K562 (cell line): ENCODE data around the gene IGF2BP1. TPM values are rescaled to one million over a fixed set of nuclear protein-coding genes. Genes with fewer than 3 reads are reported as not detected.

Experiments
- ATF3 ChIP-seq, 2 experiments: fragments of 450-650 bp in 1 of 2; sonication (generic) in 1 of 2; formaldehyde crosslinking in 1 of 2; IDR thresholded peaks in 1 of 2; conservative IDR thresholded peaks in 1 of 2; 2 replicates each; pipeline versions ENCODE4 v1.6.1 to v1.8.1; 2016 to 2023; ENCODE audit warnings: mild to moderate bottlenecking in 2 of 2, moderate library complexity in 2 of 2, inconsistent platforms in 1 of 2, missing genetic modification reagents in 1 of 2
- CEBPB ChIP-seq: fragments of 450-650 bp; IDR thresholded peaks from 2 replicates; pipeline ENCODE4 v1.6.1; 2016; ENCODE audit warnings: missing genetic modification characterization, missing compliant biosample characterization
- E2F5 ChIP-seq: sonication (generic); formaldehyde crosslinking; IDR thresholded peaks from 2 replicates; pipeline ENCODE4 v1.8.0; 2022; ENCODE audit warnings: mild to moderate bottlenecking, missing genetic modification reagents
- EGR1 ChIP-seq: fragments of 450-650 bp; conservative IDR thresholded peaks from 2 replicates; pipeline ENCODE4 v1.6.1; 2017; ENCODE audit warnings: mild to moderate bottlenecking
- FOSL1 ChIP-seq: fragments of 200-800 bp; sonication (Bioruptor generic); conservative IDR thresholded peaks from 2 replicates; pipeline ENCODE4 v1.6.1; 2016; ENCODE audit warnings: missing genetic modification characterization, missing compliant biosample characterization
- FUS ChIP-seq: fragments of 200-400 bp; formaldehyde crosslinking; optimal IDR thresholded peaks from 2 replicates; pipeline ENCODE3; 2017; ENCODE audit warnings: low read depth, low read length
- HMG20A ChIP-seq: fragments of 450-650 bp; formaldehyde crosslinking; conservative IDR thresholded peaks from 2 replicates; pipeline ENCODE4 v1.4.0; 2020; ENCODE audit warnings: mild to moderate bottlenecking, mixed read lengths
- HNRNPK ChIP-seq: fragments of 200-400 bp; formaldehyde crosslinking; IDR thresholded peaks from one replicate; pipeline ENCODE4 v1.6.1; 2018; ENCODE audit warnings: mild to moderate bottlenecking, low read depth, low read length; ENCODE audit not compliant: poor library complexity, severe bottlenecking
- IFI16 ChIP-seq: fragments of 250-450 bp; sonication (Bioruptor Pico); IDR thresholded peaks from 2 replicates; pipeline ENCODE4 v2.1.2; 2022; ENCODE audit warnings: mild to moderate bottlenecking, inconsistent platforms
- LARP7 ChIP-seq: fragments of 450-650 bp; IDR thresholded peaks from 2 replicates; pipeline ENCODE4 v1.6.1; 2016
- MCM3 ChIP-seq: fragments of 450-650 bp; IDR thresholded peaks from 2 replicates; pipeline ENCODE4 v1.6.1; 2016
- MED1 ChIP-seq: sonication (generic); formaldehyde crosslinking; IDR thresholded peaks from 2 replicates; pipeline ENCODE4 v1.8.1; 2023; ENCODE audit warnings: missing genetic modification reagents, borderline replicate concordance
- MTA3 ChIP-seq: fragments of 450-650 bp; formaldehyde crosslinking; IDR thresholded peaks from 2 replicates; pipeline ENCODE4 v1.6.1; 2017; ENCODE audit warnings: mild to moderate bottlenecking, borderline replicate concordance
- MYBL2 ChIP-seq, 2 experiments: fragments of 450-650 bp in 1 of 2; sonication (generic) in 1 of 2; formaldehyde crosslinking in 1 of 2; IDR thresholded peaks; 2 replicates each; pipeline versions ENCODE4 v1.6.1 to v1.8.1; 2017 to 2022; ENCODE audit warnings: borderline replicate concordance in 1 of 2, inconsistent platforms in 1 of 2, low read depth in 1 of 2, mild to moderate bottlenecking in 1 of 2, missing genetic modification reagents in 1 of 2, moderate library complexity in 1 of 2
- PPARD ChIP-seq: fragments of 250-450 bp; sonication (Bioruptor Pico); IDR thresholded peaks from 2 replicates; pipeline ENCODE4 v1.8.0; 2022; ENCODE audit warnings: inconsistent platforms, mild to moderate bottlenecking, moderate library complexity
- PYGO2 ChIP-seq: fragments of 450-650 bp; IDR thresholded peaks from 2 replicates; pipeline ENCODE4 v1.6.1; 2016; ENCODE audit warnings: mild to moderate bottlenecking, missing genetic modification characterization, moderate library complexity, missing compliant biosample characterization
- RBM39 ChIP-seq: fragments of 200-400 bp; formaldehyde crosslinking; optimal IDR thresholded peaks from 2 replicates; pipeline ENCODE3; 2018; ENCODE audit warnings: low read depth, low read length
- RHOXF2B ChIP-seq: fragments of 250-450 bp; sonication (Bioruptor Pico); conservative IDR thresholded peaks from 2 replicates; pipeline ENCODE4 v1.5.1; 2021
- SAFB ChIP-seq: fragments of 200-400 bp; formaldehyde crosslinking; IDR thresholded peaks from 2 replicates; pipeline ENCODE4 v1.6.1; 2017; ENCODE audit warnings: low read depth, low read length, borderline replicate concordance
- SMAD4 ChIP-seq: fragments of 250-450 bp; sonication (Bioruptor Pico); conservative IDR thresholded peaks from 2 replicates; pipeline ENCODE4 v1.8.0; 2021; ENCODE audit warnings: inconsistent platforms, mild to moderate bottlenecking, moderate library complexity
- SREBF2 ChIP-seq: sonication (generic); formaldehyde crosslinking; IDR thresholded peaks from 2 replicates; pipeline ENCODE4 v1.4.0; 2020; ENCODE audit warnings: mild to moderate bottlenecking, missing genetic modification reagents
- TFAP4 ChIP-seq: sonication (generic); formaldehyde crosslinking; IDR thresholded peaks from 2 replicates; pipeline ENCODE4 v1.8.0; 2022; ENCODE audit warnings: missing genetic modification reagents, mild to moderate bottlenecking, moderate library complexity, borderline replicate concordance
- ZNF121 ChIP-seq: sonication (generic); formaldehyde crosslinking; conservative IDR thresholded peaks from 2 replicates; pipeline ENCODE4 v1.8.0; 2022; ENCODE audit warnings: missing genetic modification reagents
- ZNF277 ChIP-seq: fragments of 250-450 bp; sonication (Bioruptor Pico); IDR thresholded peaks from 2 replicates; pipeline ENCODE4 v1.8.0; 2022; ENCODE audit warnings: inconsistent platforms, mild to moderate bottlenecking, moderate library complexity, borderline replicate concordance
- ZNF354B ChIP-seq: fragments of 250-450 bp; sonication (Bioruptor Pico); IDR thresholded peaks from 2 replicates; pipeline ENCODE4 v1.4.0; 2020
- ZNF444 ChIP-seq: fragments of 250-450 bp; sonication (Bioruptor Pico); IDR thresholded peaks from 2 replicates; pipeline ENCODE4 v1.4.0; 2020; ENCODE audit warnings: mild to moderate bottlenecking, moderate library complexity
- polyA plus RNA-seq, 8 experiments: library from polyadenylated mRNA; depleted of rRNA in 4 of 8; stranded (reverse) in 5 of 8; unstranded in 3 of 8; fragments of >200 nt; fragmentation: Nextera tagmentation in 2 of 8; fragmentation: Illumina TruSeq in 1 of 8; extraction: Ambion mirVana in 2 of 8; extraction: Trizol in 1 of 8; gene quantifications; 2 replicates each; pipeline versions ENCODE4 v1.2.1 to v1.2.3, GENCODE V29; 2011 to 2014; ENCODE audit warnings: inconsistent platforms in 1 of 8, missing spikeins in 1 of 8
- total RNA-seq, 7 experiments: library from RNA; depleted of rRNA in 6 of 7; stranded (reverse); fragments of >200 nt in 6 of 7; fragmentation: Illumina TruSeq in 2 of 7; extraction: Trizol in 2 of 7; gene quantifications; 2 replicates each; pipeline versions ENCODE4 v1.2.1 to v1.2.3, GENCODE V29; 2011 to 2021; ENCODE audit warnings: low replicate concordance in 1 of 7

IGF2BP1 gene
- total and polyA plus RNA-seq, 9 of the 15 experiments (the other 6 are each of a cell fraction or from before 2014, with no cell fraction given) = 13.0 to 318 (median 53.6) TPM

GRCh38 chr17:48995304-48995973 is 1.7 kb upstream of the IGF2BP1 start (continued):
- no peak for TF ChIP-seq MTA3
- TF ChIP-seq ZNF444 = no peak
- no peak for TF ChIP-seq MYBL2 (IDR thresholded peaks at IDR 0.05; ENCODE audit: low read depth)
- TF ChIP-seq MYBL2 (CRISPR knock-in tag; IDR thresholded peaks at IDR 0.05; ENCODE audit: borderline replicate concordance) = no peak
- no peak for TF ChIP-seq ZNF121 (CRISPR knock-in tag)
- no peak for TF ChIP-seq E2F5
- TF ChIP-seq SREBF2 (CRISPR knock-in tag) = no peak
- TF ChIP-seq EGR1 = 0 out of 2 replicates have a peak, but pooled peaks have one; percentile 3
- no peak for TF ChIP-seq HMG20A (CRISPR knock-in tag)
- TF ChIP-seq MCM3 = no peak
- TF ChIP-seq FUS = no peak
- TF ChIP-seq HNRNPK = no peak
- TF ChIP-seq IFI16 = no peak
- TF ChIP-seq ZNF277 (CRISPR knock-in tag) = no peak
- no peak for TF ChIP-seq FOSL1
- TF ChIP-seq RHOXF2B (CRISPR knock-in tag) = no peak
- no peak for TF ChIP-seq ZNF354B (CRISPR knock-in tag)
- TF ChIP-seq SMAD4 = no peak
- TF ChIP-seq SAFB = no peak; the same call in 1 of the 2 replicates
- no peak for TF ChIP-seq MED1 (CRISPR knock-in tag)
- TF ChIP-seq TFAP4 = no peak
- TF ChIP-seq PPARD (CRISPR knock-in tag) = no peak
- TF ChIP-seq ATF3 (IDR thresholded peaks at IDR 0.05) = no peak
- TF ChIP-seq ATF3 (CRISPR knock-in tag; conservative IDR thresholded peaks at IDR 0.05) = no peak
- no peak for TF ChIP-seq LARP7
- TF ChIP-seq PYGO2 (tag) = no peak
- no peak for TF ChIP-seq CEBPB (tag)
- no peak for TF ChIP-seq RBM39
